MCF 10A (cell line): ENCODE measurements around the gene ARHGEF25. TPM values are rescaled to one million over a fixed set of nuclear protein-coding genes. Genes with fewer than 3 reads are reported as not detected.

ENCODE experiments used
- BruUV-seq: library from RNA; stranded (reverse); fragments of 400-500 nt; replicated peaks from 2 replicates; lab custom pipeline; 2021; lab: Mats Ljungman, UMichigan
- CTCF ChIA-PET: fragments of 300-600 bp; sonication (Branson Sonifier 250); formaldehyde crosslinking; extraction: SDS; loops from one replicate; lab custom pipeline; 2021; ENCODE audit warnings: antibody characterized with exemption, inconsistent platforms; lab: Yijun Ruan, JAX
- POLR2A ChIA-PET: fragments of 300-600, 350-650 bp; sonication (Branson Sonifier 250); formaldehyde crosslinking; extraction: SDS; loops from one replicate; lab custom pipeline; 2020; ENCODE audit warnings: antibody characterized with exemption, inconsistent platforms; lab: Yijun Ruan, JAX
- DNase-seq: peaks from one replicate; pipeline ENCODE4 v3.0.0-alpha.2; 2018; ENCODE audit not compliant: unreplicated experiment
- H3K27ac Mint-ChIP-seq: one replicate; pipeline ENCODE4 v1.8.0; 2022; ENCODE audit warnings: mild to moderate bottlenecking, low read depth, mixed read lengths; ENCODE audit not compliant: unreplicated experiment
- H3K27me3 Mint-ChIP-seq: one replicate; pipeline ENCODE4 v1.8.0; 2022; ENCODE audit warnings: mixed read lengths; ENCODE audit not compliant: insufficient read depth, unreplicated experiment
- H3K36me3 Mint-ChIP-seq: one replicate; pipeline ENCODE4 v1.8.0; 2022; ENCODE audit warnings: mild to moderate bottlenecking, moderate library complexity, mixed read lengths; ENCODE audit not compliant: insufficient read depth, unreplicated experiment
- H3K4me1 Mint-ChIP-seq: one replicate; pipeline ENCODE4 v1.8.0; 2022; ENCODE audit warnings: mixed read lengths; ENCODE audit not compliant: insufficient read depth, unreplicated experiment
- H3K4me3 Mint-ChIP-seq: one replicate; pipeline ENCODE4 v1.8.0; 2022; ENCODE audit warnings: mild to moderate bottlenecking, moderate library complexity, mixed read lengths; ENCODE audit not compliant: unreplicated experiment
- H3K9me3 Mint-ChIP-seq: one replicate; pipeline ENCODE4 v1.8.0; 2022; ENCODE audit warnings: mixed read lengths; ENCODE audit not compliant: unreplicated experiment
- CTCF ChIP-seq: fragments of 200-600 bp; IDR thresholded peaks from one replicate; pipeline ENCODE4 v1.8.0; 2022; ENCODE audit warnings: antibody characterized with exemption, mild to moderate bottlenecking; ENCODE audit not compliant: unreplicated experiment
- intact Hi-C: fragments of 100-400 bp; cut with micrococcal nuclease; formaldehyde crosslinking; loops from 2 replicates; pipeline ENCODE4 v1.14.1; 2022
- total RNA-seq: library from RNA; stranded (reverse); gene quantifications from 2 replicates; pipeline ENCODE4 v1.2.3, GENCODE V29; 2022

ARHGEF25 gene
- total RNA-seq, 1 experiment from 2014 or later = 0.37 TPM

GRCh38 chr12:57590479-57590863 lies 20.8 kb upstream of the ARHGEF25 start:
- peak overlapping the region; percentile 86 for H3K27ac Mint-ChIP-seq
- H3K36me3 Mint-ChIP-seq = peaks cover 6% of the 10 kb centered on the region
- H3K9me3 Mint-ChIP-seq = no peaks in the 10 kb centered on the region
- intact Hi-C loops = no loop called here
- H3K27me3 Mint-ChIP-seq = no peaks in the 10 kb centered on the region
- ChIA-PET POLR2A (interaction anchor here (0.6 to 3.2 kb wide), 16 partner anchors 7 to 298 kb away, joined by 3 to 22 read pairs (median 5); partner anchors contain the start of genes CDK4, DCTN2, MBD6 and OS9), CTCF (interaction anchor here (0.6 to 1.2 kb wide), 4 partner anchors 12 to 189 kb away, joined by 3 to 5 read pairs (median 4); no protein-coding TSS in a partner anchor)
- peak overlapping the region; percentile 89 for H3K4me3 Mint-ChIP-seq
- no peak for TF ChIP-seq CTCF
- H3K4me1 Mint-ChIP-seq = peaks cover 16% of the 10 kb centered on the region
- DNase-seq = no peak
- no TSS peak for BruUV-seq

GRCh38 chr12:57590864-57591781 lies 20.1 kb upstream of the ARHGEF25 start, which contains the start of gene PIP4K2C:
TSS of gene PIP4K2C (plus strand) at chr12:57591192. CDS start at chr12:57591290, 98 bp downstream.
- POLR2A ChIA-PET = interaction anchor here (0.6 to 3.2 kb wide), 26 partner anchors 8 to 297 kb away, joined by 3 to 22 read pairs (median 4); partner anchors contain the start of genes CDK4, DCTN2, DDIT3 and MBD6
- no peaks in the 10 kb centered on the region for H3K27me3 Mint-ChIP-seq

GRCh38 chr12:57591782-57592325 lies 19.4 kb upstream of the ARHGEF25 start:
- DNase-seq = no peak
- intact Hi-C loops = no loop called here
- BruUV-seq = TSS peak; percentile 43
- H3K27ac Mint-ChIP-seq = peak overlapping the region; percentile 86
- peak overlapping the region; percentile 89 for H3K4me3 Mint-ChIP-seq
- no peaks in the 10 kb centered on the region for H3K27me3 Mint-ChIP-seq
- H3K9me3 Mint-ChIP-seq = no peaks in the 10 kb centered on the region
- POLR2A ChIA-PET = interaction anchor here (0.6 to 3.2 kb wide), 20 partner anchors 9 to 182 kb away, joined by 3 to 22 read pairs (median 6); partner anchors contain the start of genes DCTN2, DDIT3, MBD6 and OS9
- TF ChIP-seq CTCF = no peak
- H3K36me3 Mint-ChIP-seq = peaks cover 20% of the 10 kb centered on the region
- peaks cover 16% of the 10 kb centered on the region for H3K4me1 Mint-ChIP-seq
- CTCF ChIA-PET = interaction anchor here (0.6 to 3.7 kb wide), 9 partner anchors 8 to 128 kb away, joined by 3 to 30 read pairs (median 4); partner anchors contain the start of gene B4GALNT1

More at GRCh38 chr12:57590864-57591781, 20.1 kb upstream of the ARHGEF25 start, which contains the start of gene PIP4K2C:
- BruUV-seq = no TSS peak
- Mint-ChIP-seq H3K4me3 (peak within 1 kb of the TSS; percentile 89), H3K36me3 (peaks cover 12% of the 10 kb centered on the region), H3K27ac (peak within 1 kb of the TSS; percentile 86), H3K9me3 (no peaks in the 10 kb centered on the region), H3K4me1 (peaks cover 16% of the 10 kb centered on the region)
- intact Hi-C loops = no loop called here
- peak; percentile 87 for DNase-seq
- CTCF ChIA-PET = interaction anchor here (0.6 to 3.7 kb wide), 9 partner anchors 7 to 189 kb away, joined by 3 to 30 read pairs (median 4); partner anchors contain the start of gene B4GALNT1
- no peak for TF ChIP-seq CTCF
